ENCODE results near the gene SLC41A3.

SLC41A3 gene

DNA sequence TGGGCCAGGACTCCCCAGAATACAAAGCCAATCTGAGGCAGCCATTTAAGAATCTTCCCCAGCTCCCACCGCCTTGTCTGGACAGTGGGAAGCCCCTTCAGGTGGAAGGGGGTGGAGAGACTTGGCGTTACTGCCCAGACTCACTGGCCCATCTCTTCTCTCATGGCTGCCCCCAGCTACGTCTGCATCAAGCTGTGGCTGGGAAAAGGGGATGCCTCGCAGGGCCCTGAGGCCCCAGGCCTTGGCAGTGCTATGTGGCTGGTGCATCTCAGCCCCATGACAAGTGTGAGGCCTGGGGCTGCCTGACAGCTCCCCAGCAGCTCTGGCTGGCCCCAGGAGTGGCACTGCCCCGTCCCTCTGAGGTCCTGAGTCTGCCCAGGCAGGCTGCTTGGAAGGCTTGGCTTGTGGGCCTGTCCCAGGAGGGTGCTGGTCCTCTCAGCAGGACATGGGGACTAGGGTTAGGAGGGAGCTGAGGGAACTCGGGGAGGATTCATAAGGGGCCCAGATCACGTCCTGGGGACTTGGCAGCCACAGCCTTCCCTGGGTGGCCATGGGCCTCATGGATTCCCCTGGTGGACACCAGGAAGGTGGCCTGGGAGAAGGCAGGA lies 20.2 kb upstream of the SLC41A3 start:
- no peak overlapping the region for H3K4me3 ChIP-seq (ENCODE audit: low read length, poor library complexity, severe bottlenecking)
- no peaks in the 10 kb centered on the region for H4K20me1 ChIP-seq (ENCODE audit: insufficient read depth, low read length, poor library complexity, severe bottlenecking)
- no peaks in the 10 kb centered on the region for H3F3A ChIP-seq (ENCODE audit: low read depth)
- no peaks in the 10 kb centered on the region for H3K27me3 ChIP-seq (ENCODE audit: insufficient read depth, low read length, poor library complexity, severe bottlenecking)
- H3K79me2 ChIP-seq (ENCODE audit: insufficient read depth, low read length) = no peaks in the 10 kb centered on the region
- no peaks in the 10 kb centered on the region for H3K9me3 ChIP-seq (ENCODE audit: insufficient read depth, low read depth, low read length)
- no peaks in the 10 kb centered on the region for H3K4me1 ChIP-seq (ENCODE audit: insufficient read depth, low read length, poor library complexity, severe bottlenecking)
- no peak overlapping the region for H3K4me2 ChIP-seq (ENCODE audit: low read depth, low read length, poor library complexity, severe bottlenecking)
- H3K9ac ChIP-seq (ENCODE audit: low read depth, low read length, poor library complexity, severe bottlenecking) = no peak overlapping the region
- TF ChIP-seq, protein P1, sequence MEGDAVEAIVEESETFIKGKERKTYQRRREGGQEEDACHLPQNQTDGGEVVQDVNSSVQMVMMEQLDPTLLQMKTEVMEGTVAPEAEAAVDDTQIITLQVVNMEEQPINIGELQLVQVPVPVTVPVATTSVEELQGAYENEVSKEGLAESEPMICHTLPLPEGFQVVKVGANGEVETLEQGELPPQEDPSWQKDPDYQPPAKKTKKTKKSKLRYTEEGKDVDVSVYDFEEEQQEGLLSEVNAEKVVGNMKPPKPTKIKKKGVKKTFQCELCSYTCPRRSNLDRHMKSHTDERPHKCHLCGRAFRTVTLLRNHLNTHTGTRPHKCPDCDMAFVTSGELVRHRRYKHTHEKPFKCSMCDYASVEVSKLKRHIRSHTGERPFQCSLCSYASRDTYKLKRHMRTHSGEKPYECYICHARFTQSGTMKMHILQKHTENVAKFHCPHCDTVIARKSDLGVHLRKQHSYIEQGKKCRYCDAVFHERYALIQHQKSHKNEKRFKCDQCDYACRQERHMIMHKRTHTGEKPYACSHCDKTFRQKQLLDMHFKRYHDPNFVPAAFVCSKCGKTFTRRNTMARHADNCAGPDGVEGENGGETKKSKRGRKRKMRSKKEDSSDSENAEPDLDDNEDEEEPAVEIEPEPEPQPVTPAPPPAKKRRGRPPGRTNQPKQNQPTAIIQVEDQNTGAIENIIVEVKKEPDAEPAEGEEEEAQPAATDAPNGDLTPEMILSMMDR (conservative IDR thresholded peaks at IDR 0.05; ENCODE audit: low read length) = no peak
- TF ChIP-seq EZH2phosphoT487 (IDR thresholded peaks at IDR 0.05; ENCODE audit: borderline replicate concordance) = no peak
- no peak overlapping the region for H2AFZ ChIP-seq (ENCODE audit: low read length)
- H3K36me3 ChIP-seq (ENCODE audit: insufficient read depth, low read length) = no peaks in the 10 kb centered on the region
- H3K9me2 ChIP-seq (replicated peaks; ENCODE audit: low read depth, low read length) = no peaks in the 10 kb centered on the region

DNA sequence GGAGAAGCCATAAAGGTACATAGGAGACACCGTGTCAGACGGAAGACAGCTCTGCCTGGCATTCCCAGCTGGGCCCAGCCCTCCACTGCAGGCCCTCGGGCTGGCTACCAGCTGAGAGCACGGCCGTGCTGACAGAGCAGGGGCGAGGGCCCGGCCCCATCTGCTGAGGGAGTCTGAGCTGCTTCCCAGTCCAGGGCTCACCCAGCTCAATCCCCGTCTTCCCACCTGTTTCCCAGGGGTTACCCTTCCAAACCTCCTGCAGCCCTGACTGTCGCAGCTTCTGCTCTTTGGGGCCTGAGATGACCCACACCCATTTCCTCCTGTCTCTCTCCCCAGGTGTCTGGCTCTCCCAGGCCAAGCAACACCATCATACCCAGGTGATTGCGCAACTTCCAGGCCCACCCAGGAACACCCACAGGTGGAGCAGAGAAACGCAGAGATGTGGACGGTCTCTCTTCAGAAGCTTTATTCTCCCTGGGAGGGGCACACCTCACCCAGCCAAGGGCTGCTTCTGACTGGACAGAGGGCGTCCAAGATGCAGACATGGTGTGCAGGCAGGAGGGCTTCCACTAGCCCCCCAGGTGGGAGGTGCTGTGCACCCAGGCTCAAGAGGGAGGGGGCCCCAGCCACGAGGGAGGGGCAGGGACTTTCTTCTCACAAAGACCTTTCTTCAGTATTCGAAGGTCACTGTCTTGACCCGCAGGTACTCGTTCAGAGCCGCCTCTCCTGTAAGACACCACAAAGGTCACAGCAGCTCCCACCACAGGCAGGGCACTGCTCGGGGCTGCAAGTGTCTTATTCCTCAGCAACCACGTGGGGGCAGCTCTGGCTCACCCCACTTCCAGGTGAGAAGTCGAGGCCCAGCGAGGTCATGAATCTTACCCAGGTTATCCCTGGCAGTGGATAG lies 19.4 kb upstream of the SLC41A3 start:
- TF ChIP-seq, protein P1 (conservative IDR thresholded peaks at IDR 0.05; ENCODE audit: low read length) = peak; percentile 30; the same call in 1 of the 2 replicates
- no peak for TF ChIP-seq EZH2phosphoT487 (IDR thresholded peaks at IDR 0.05; ENCODE audit: borderline replicate concordance)
- Histone ChIP-seq H3K9me3 (ENCODE audit: insufficient read depth, low read depth, low read length) (no peaks in the 10 kb centered on the region), H3K27me3 (ENCODE audit: insufficient read depth, low read length, poor library complexity, severe bottlenecking) (no peaks in the 10 kb centered on the region), H3K36me3 (ENCODE audit: insufficient read depth, low read length) (no peaks in the 10 kb centered on the region), H4K20me1 (ENCODE audit: insufficient read depth, low read length, poor library complexity, severe bottlenecking) (no peaks in the 10 kb centered on the region), H3K4me3 (ENCODE audit: low read length, poor library complexity, severe bottlenecking) (no peak overlapping the region), H3F3A (ENCODE audit: low read depth) (no peaks in the 10 kb centered on the region), H3K9ac (ENCODE audit: low read depth, low read length, poor library complexity, severe bottlenecking) (no peak overlapping the region), H2AFZ (ENCODE audit: low read length) (no peak overlapping the region), H3K4me2 (ENCODE audit: low read depth, low read length, poor library complexity, severe bottlenecking) (no peak overlapping the region), H3K79me2 (ENCODE audit: insufficient read depth, low read length) (no peaks in the 10 kb centered on the region), H3K4me1 (ENCODE audit: insufficient read depth, low read length, poor library complexity, severe bottlenecking) (no peaks in the 10 kb centered on the region), H3K9me2 (replicated peaks; ENCODE audit: low read depth, low read length) (no peaks in the 10 kb centered on the region)

DNA sequence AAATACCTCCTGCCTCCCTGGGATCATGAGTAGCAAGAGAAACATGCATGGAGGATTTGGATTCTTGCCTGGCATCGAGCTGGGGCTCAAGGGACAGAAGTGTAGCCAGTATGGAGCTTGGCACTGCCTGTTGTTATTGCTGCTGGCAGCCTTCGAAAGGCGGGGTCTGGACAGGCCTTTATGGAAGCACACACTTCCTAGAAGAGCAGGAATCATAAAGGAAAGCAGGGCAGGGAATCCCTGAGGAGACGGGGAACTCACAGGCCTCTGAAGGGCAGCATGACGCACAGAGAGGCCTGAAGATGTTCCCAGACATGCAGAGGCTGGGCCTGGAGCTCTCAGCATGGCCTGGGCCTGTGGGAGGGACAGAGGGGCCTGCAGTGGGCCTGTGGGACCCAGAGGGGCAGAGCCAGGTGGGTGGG lies 18.6 kb upstream of the SLC41A3 start:
- Histone ChIP-seq H3K4me1 (ENCODE audit: insufficient read depth, low read length, poor library complexity, severe bottlenecking) (no peaks in the 10 kb centered on the region), H4K20me1 (ENCODE audit: insufficient read depth, low read length, poor library complexity, severe bottlenecking) (no peaks in the 10 kb centered on the region), H2AFZ (ENCODE audit: low read length) (no peak overlapping the region), H3K9me2 (replicated peaks; ENCODE audit: low read depth, low read length) (no peaks in the 10 kb centered on the region), H3F3A (ENCODE audit: low read depth) (no peaks in the 10 kb centered on the region), H3K4me3 (ENCODE audit: low read length, poor library complexity, severe bottlenecking) (no peak overlapping the region), H3K36me3 (ENCODE audit: insufficient read depth, low read length) (no peaks in the 10 kb centered on the region), H3K79me2 (ENCODE audit: insufficient read depth, low read length) (no peaks in the 10 kb centered on the region), H3K4me2 (ENCODE audit: low read depth, low read length, poor library complexity, severe bottlenecking) (no peak overlapping the region), H3K9me3 (ENCODE audit: insufficient read depth, low read depth, low read length) (no peaks in the 10 kb centered on the region), H3K9ac (ENCODE audit: low read depth, low read length, poor library complexity, severe bottlenecking) (no peak overlapping the region), H3K27me3 (ENCODE audit: insufficient read depth, low read length, poor library complexity, severe bottlenecking) (no peaks in the 10 kb centered on the region)
- TF ChIP-seq EZH2phosphoT487 (IDR thresholded peaks at IDR 0.05; ENCODE audit: borderline replicate concordance) = no peak
- TF ChIP-seq, protein P1 (conservative IDR thresholded peaks at IDR 0.05; ENCODE audit: low read length) = no peak

All from Loucy (cell line).